Measurements from ENCODE around the gene SAP25.
A peak's percentile ranks its signal among the peaks of the same experiment; 100 is the strongest.

The SAP25 gene

DNA sequence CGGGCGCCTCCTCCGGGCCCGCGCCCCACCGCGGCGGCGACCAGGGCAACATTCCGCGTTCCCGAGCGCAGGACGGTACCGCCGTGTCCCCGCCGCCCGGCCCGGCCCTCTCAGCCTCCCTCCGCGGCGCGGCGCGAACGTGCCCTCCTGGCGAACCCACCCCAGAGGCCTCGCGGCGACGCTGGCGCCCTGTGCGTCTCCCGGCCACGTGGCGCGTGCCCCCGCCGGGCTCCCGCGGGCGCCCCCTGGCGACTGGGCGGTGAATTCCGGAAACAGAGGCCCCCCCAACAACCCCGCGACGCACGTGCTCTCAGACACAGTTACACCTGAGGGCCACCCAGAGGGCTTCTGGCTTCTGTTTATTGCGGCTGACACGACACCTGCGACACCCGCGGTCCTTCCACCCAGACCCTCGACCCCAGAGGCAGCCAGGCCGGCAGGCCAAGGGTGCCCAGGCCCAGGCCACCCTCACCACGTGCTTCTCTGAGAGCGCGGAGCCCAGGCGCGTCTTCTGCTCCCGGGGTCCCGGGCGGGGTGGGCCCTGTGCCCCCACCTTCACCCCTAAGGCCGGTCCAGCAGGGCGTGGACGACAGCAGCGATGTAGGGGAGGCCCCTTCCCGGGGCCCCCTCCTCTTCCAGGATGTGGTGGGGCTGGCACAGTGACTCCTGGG lies at the start of gene SAP25:
Gene SAP25 (minus strand): TSS at position 210 of the 671 bp plus-strand sequence. CDS start 158 bp downstream, at position 52.
- no peak for DNase-seq

- no peak for DNase-seq
These were observed 47.9 kb upstream of the SAP25 start for GRCh38 chr7:100621554-100621953.

GRCh38 chr7:100620804-100621203 lies 47.1 kb upstream of the SAP25 start:
- DNase-seq, result no peak

DNA sequence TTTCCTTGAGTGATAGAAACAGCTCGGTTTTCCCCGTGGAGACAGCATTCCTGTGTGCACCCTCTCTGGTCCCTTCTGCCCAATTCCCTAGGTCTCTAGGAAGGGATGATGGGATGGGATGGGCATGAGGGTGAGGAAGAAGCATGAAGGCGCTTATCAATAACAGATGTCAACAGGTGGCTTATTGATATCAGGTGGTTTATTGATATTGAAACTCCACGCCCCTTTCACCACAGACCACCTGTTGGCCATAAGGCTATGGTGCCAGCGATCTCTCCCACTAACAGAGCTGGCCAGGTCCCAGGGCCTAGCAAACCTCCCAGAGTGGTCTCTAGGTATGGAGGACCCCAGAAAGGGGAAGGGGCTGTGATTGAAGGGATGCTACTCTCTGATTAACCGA lies 46.5 kb upstream of the SAP25 start:
- DNase-seq, result no peak

DNA sequence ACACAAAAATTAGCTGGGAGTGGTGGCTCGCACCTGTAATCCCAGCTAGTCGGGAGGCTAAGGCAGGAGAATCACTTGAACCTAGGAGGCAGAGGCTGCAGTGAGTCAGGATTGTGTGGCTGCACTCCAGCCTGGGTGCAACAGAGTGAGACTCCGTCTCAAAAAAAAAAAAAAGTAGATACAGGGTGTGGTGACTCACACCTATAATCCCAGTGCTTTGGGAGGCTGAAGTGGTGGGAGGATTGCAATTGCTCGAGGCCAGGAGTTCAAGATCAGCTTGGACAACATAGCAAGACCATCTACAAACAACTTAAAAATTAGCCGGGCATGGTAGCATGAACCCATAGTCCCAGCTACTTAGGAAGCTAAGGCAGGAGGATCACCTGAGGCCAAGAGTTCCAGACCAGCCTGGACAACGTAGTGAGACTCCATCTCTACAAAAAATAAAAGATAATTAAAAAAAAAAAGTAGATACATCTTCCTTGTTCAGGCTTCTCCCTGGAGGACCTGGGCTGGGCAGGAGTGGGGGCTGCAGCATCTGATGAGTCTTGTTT lies 40.7 kb upstream of the SAP25 start:
- DNase-seq, result no peak

DNA sequence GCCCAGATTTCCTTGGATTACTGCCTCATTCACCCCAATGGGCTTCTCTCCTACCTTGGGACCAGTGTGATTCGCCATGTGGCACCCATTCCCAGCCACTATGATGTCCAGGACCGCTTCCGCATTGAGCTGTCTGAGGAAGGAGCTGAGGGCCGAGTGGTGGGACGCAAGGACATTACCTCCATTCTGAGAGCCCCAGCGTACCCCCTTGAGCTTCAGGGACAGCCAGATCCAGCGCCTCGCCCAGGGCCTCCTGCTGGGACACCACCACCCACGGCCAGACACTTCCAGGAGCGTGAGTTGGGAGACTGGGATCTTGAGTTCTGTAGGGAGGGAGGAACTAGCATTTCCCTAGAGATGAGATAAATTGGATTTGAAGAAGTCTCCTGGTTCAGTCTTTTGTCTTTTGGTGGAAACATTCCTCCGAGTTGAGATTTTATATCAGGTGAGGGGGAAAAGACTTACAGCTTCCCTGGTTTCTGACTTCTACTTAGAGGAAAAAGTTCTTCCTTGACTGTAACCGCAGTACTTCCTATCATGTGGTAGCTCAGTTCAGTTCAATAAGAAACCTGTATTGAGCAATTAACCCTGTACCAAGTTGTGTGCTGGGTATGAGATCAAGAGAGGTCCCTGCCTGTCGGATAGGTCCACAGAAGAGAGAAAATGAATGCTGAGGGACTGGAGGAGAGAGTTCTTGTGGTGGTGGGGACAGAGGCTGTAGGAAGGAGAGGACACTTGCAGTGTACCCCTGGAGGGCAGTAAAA lies 39.9 kb upstream of the SAP25 start:
- DNase-seq, result no peak

- no peak for DNase-seq
These were observed 39.2 kb upstream of the SAP25 start for GRCh38 chr7:100612730-100613390.

DNA sequence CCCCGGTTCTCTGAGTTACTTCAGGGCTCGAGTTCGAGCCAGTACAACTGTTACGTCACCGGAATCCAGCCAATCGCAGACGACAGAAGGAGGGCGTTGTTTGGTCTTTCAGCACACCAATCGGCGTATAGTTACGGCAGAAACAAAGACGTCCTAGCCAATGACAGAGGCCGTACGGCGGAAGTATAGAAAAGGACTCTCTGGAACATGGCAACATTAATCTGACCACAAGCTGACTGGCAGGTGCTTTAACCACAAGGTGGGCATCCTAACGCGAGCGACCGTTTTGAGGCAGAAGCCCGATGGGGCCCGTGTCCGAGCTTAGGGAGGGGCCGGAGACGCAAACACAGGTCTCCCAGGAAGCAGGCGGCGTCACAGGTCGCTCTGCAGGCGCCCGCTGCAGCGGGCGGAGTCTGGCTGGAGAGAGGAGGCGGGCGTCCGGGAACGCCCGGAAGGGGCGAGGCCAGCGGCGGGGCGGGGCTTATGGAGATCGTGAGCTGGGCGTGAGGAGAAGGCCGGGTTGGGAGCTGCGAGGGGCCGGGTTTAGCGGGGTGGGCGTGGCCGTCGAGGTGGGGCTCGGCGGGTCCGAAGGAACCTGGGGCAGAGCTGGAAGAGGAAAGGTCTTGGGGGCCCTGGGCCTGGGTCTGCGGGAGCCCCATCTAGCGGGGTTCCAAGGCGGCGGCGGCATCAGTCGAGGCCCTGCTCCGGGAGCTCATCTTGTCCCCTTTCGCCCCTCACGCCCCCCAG lies 38.5 kb upstream of the SAP25 start, which contains the start of gene MOSPD3:
Gene MOSPD3 (plus strand): TSS at position 558 of the 747 bp plus-strand sequence. CDS start 252 bp downstream, outside the sequence.
- DNase-seq, result peak; percentile 99

- DNase-seq, result no peak
These were observed 36.3 kb upstream of the SAP25 start for GRCh38 chr7:100609958-100610357.

DNA sequence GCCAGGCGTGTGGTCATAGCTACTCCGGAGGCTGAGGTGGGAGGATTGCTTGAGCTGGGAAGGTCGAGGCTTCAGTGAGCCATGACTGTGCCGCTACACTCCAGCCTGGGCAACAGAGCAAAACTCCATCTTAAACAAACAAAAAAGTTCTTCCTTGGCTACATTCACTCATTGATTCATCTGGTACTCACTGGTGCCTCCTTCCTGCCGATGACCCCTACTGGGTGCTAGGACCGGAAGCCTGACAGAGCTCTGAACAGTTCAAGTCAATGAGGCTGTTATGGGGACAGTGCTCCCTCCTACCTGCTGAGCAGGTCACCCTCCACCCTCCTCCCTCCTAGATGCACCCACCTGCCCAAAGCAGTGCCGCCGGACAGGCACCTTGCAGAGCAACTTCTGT lies 33.4 kb upstream of the SAP25 start:
- no peak for DNase-seq

DNA sequence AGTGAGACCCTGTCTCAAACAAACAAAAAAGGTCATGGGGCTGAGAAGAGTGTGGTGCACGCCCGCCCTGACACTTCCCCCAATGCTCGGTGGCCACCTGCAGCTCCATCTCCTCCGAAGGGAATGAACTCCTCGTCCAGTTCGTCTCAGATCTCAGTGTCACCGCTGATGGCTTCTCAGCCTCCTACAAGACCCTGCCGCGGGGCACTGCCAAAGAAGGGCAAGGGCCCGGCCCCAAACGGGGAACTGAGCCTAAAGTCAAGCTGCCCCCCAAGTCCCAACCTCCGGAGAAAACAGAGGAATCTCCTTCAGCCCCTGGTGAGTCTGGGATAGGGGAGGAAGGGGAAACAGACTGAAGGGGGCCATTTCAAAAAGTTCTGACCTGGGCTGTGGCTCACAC lies 32.6 kb upstream of the SAP25 start:
- DNase-seq, result no peak

- DNase-seq, result peak; percentile 69
These were observed 31.5 kb upstream of the SAP25 start for GRCh38 chr7:100604976-100605911.

DNA sequence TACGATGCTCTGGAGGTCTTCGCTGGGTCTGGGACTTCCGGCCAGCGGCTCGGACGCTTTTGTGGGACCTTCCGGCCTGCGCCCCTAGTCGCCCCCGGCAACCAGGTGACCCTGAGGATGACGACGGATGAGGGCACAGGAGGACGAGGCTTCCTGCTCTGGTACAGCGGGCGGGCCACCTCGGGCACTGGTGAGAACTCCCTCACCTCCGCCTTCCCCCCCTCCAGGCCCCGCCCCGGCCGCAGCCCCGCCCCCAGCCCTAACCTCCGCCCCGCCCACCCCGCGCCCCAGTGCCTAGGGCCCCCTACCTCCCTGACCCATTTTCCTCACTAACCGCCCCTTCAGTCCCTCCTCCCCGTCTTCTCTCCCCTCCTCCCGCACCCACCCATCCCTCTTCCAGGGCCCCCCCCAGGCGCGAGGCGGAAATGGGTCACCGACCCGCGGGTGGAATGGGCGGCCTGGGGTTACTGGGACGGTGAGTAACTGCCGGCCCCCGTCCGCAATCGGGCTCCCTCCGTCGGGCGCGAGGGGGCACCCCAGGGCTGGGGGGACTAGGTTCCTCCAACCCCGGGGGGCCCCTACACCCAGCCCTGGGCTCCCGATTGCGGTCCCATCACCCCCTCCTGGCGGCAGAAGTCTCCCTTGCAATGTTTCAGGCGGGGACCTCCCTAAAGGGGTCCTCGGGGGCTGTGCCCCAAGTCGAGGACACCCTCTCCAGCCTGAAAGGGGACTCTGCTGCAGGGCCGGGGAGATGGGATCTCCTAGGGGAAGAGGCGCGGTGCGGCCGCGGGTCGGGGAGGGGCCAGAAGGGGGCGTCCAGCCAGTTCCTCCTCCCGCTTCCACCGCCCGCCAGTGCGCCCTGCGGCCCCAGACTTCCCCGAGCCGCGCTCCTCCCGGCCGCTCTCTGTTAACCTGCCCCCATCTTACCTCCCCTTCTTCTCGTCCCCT lies 30.6 kb upstream of the SAP25 start:
- DNase-seq, result peak; percentile 87

DNA sequence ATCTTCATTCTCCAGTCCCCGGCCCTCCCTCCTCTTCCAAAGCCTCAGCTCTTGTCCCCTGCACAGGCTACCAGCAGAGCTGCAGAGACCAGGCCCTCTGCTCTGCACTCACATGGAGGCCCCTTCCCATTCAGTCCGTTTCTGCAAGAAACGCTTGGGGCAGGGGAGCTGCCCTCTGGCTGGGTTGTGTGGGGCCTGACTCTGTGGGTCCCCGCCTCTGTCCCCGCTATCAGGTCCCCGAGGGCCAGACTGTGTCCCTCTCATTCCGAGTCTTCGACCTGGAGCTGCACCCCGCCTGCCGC lies 30.0 kb upstream of the SAP25 start:
- DNase-seq, result peak; percentile 81

DNA sequence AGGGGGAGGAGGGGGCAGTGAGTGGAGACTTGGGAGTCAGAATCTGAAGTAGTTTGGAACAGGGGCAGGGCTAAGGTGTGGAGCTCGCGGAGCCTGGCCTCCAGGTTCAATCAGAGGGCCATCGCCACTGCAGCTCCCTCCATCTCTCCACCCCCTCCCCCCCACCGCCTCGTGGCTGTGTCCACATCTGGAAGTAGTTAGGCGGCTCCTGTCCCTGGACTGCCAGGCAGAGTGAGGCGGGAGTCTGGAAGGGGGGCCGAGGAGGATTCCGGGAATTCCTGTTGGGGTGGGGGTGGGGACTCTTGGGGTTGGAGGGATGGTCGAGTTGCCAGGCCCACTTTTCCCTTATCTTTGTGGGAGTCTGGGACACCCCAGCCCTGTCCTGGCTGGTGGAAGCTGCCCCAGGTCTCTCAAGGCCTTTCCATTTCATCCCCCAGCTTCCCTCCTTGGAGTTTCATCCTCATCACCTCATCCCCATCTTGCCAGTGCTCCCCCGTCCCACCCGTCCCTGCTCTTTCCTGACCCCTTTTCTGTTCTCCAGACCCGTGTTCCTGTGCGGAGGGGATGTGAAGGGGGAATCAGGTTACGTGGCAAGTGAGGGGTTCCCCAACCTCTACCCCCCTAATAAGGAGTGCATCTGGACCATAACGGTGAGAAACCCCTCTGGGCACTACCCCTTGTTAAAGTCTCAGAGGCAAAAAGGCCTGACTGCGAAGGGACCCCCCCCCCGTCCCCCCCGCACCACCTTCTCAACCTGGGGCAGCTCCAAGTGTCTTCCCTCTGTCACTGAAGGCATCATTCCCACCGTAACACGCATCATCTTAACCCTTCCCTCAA lies 29.4 kb upstream of the SAP25 start:
- DNase-seq, result peak; percentile 96

GRCh38 chr7:100600730-100601038 lies 27.0 kb upstream of the SAP25 start:
- no peak for DNase-seq

DNA sequence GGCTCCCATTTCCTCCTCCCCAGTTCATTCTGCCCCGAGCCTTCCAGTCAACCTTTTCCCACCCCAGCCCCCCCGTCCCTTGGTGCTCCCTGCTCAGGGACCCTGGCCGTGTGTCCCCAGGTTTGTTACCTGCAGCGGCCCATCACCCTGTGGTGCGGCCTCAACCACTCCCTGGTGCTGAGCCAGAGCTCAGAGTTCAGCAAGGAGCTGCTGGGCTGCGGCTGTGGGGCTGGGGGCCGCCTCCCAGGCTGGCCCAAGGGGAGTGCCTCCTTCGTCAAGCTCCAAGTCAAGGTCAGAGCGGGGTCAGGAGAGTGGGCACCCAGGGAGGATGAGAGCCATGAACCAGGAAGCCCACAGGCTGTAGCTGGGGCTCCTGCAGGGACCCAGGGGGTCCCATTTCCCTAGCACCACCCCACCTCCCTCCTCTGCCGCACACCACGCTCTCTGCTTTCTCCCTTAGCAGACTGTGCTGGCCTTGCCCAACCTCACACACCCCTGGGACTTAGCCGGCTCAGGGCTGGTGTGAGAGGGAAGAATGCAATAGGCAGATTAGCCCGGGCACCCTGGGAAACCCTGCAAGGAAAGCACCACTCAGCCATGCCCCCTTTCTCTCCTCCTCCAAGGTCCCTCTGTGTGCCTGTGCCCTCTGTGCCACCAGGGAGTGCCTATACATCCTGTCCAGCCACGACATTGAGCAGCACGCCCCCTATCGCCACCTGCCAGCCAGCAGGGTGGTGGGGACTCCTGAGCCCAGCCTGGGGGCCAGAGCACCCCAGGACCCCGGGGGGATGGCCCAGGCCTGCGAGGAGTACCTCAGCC lies 26.4 kb upstream of the SAP25 start:
- DNase-seq, result no peak

DNA sequence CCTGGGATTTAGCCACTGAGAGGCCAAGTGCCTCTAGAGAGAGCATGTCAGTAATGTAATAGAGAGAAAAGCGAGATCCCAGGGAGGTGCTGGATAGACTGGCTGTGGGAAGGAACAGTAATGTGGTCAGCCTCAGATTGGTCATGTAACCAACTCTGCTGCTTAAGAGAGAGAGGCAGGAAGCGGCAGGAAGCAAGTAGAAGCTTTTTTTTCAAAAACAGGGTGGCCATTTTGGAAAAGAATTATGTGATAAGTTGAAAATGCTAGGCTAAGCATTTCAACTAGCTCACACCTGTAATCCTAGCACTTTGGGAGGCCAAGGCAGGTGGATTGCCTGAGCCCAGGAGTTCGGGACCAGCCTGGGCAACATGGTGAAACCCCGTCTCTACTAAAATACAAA lies 24.7 kb upstream of the SAP25 start:
- DNase-seq, result no peak

DNA sequence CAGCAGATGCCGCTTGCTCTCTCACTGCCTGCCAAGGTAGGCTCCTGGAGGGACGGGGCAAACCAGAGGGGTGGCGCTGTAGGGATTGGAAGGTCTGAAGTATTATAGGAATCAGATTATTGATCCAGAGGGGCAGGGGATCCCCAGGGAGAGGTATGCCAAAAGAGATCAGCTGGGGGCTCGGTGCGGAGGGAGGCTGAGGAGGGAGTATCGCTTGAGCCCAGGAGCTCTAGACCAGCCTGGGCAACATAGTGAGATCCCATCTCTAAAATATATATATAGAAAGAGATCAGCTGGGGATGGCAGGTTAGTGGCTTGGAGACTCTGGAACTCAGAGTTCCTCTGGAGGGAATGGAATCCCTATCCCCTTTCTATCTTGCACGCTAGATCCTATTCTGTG lies 21.5 kb upstream of the SAP25 start:
- DNase-seq, result no peak

All from islet precursor cell (in vitro differentiated cells).